HG03575 (cell line): ENCODE measurements around the gene MYO1E.
A peak's percentile ranks its signal among the peaks of the same experiment; 100 is the strongest.
"Not testable (repeated sequence)": the region's sequence is repeated elsewhere in the genome, so short reads cannot be mapped to it uniquely, and the experiment has no call there.

Experiments used
- ATAC-seq: cut with Tn5 transposase; IDR thresholded peaks from one replicate; pipeline ENCODE4 v1.9.1; 2021; ENCODE audit not compliant: unreplicated experiment, insufficient number of reproducible peaks, low FRiP score; ENCODE audit errors: extremely low read depth

Gene MYO1E

GRCh38 chr15:59137566-59137965, 235.1 kb downstream of the MYO1E start:
- ATAC-seq: no peak

GRCh38 chr15:59133929-59134427, 238.7 kb downstream of the MYO1E start:
- ATAC-seq: no peak

- no peak for ATAC-seq
Measured at GRCh38 chr15:59131969-59132562, 240.6 kb downstream of the MYO1E start.

GRCh38 chr15:59131456-59131855, 241.2 kb downstream of the MYO1E start:
- ATAC-seq: no peak

- ATAC-seq: not testable (repeated sequence)
Measured at GRCh38 chr15:59127255-59127654, 245.4 kb downstream of the MYO1E start.

GRCh38 chr15:59125683-59126082, 247.0 kb downstream of the MYO1E start:
- ATAC-seq: not testable (repeated sequence)

- no peak for ATAC-seq
Measured at GRCh38 chr15:59124261-59124660, 248.4 kb downstream of the MYO1E start.

- ATAC-seq: no peak
Measured at GRCh38 chr15:59120937-59121336, 251.7 kb downstream of the MYO1E start.

- no peak for ATAC-seq
Measured at GRCh38 chr15:59119625-59120024, 253.0 kb downstream of the MYO1E start.

- no peak for ATAC-seq
Measured at GRCh38 chr15:59116771-59117170, 255.9 kb downstream of the MYO1E start.

- ATAC-seq: no peak
Measured at GRCh38 chr15:59116141-59116540, 256.5 kb downstream of the MYO1E start.

GRCh38 chr15:59115047-59115446, 257.6 kb downstream of the MYO1E start:
- no peak for ATAC-seq

GRCh38 chr15:59111251-59111650, 261.4 kb downstream of the MYO1E start:
- ATAC-seq: no peak

GRCh38 chr15:59105854-59106253, 266.8 kb downstream of the MYO1E start:
- no peak for ATAC-seq

- ATAC-seq: peak; percentile 67
Measured at GRCh38 chr15:59104912-59105732, 267.5 kb downstream of the MYO1E start, which contains the start of gene CCNB2. TSS of gene CCNB2 (plus strand) at chr15:59105146. CDS start at chr15:59105269, 123 bp downstream.

- peak; percentile 18 for ATAC-seq
Measured at GRCh38 chr15:59104602-59104911, 268.1 kb downstream of the MYO1E start.

- ATAC-seq: no peak
Measured at GRCh38 chr15:59099162-59099685, 273.4 kb downstream of the MYO1E start.

GRCh38 chr15:59096429-59096828, 276.2 kb downstream of the MYO1E start:
- ATAC-seq: no peak

GRCh38 chr15:59094077-59094476, 278.6 kb downstream of the MYO1E start:
- no peak for ATAC-seq

- no peak for ATAC-seq
Measured at GRCh38 chr15:59087731-59088130, 284.9 kb downstream of the MYO1E start.
